22Rv1 (cell line): ENCODE results near the gene MRPS18A.

Source experiments
- CTCF ChIP-seq: fragments of 450-650 bp; IDR thresholded peaks from 2 replicates; pipeline ENCODE4 v1.5.1; 2017; ENCODE audit warnings: mild to moderate bottlenecking
- ZFX ChIP-seq: fragments of 450-650 bp; IDR thresholded peaks from 2 replicates; pipeline ENCODE4 v1.6.1; 2017; ENCODE audit warnings: antibody characterized with exemption, borderline replicate concordance

GRCh38 chr6:43687437-43688347 is at the start of gene MRPS18A:
- TF ChIP-seq CTCF, result no peak
- TF ChIP-seq ZFX, result no peak
